H1 (cell line): ENCODE results near the gene THBD.

ENCODE experiments used
- ATF2 ChIP-seq: IDR thresholded peaks from 2 replicates; pipeline ENCODE4 v1.6.1; 2012; ENCODE audit warnings: low read length, inconsistent platforms
- ATF3 ChIP-seq: IDR thresholded peaks from 2 replicates; pipeline ENCODE4 v1.6.1; 2011; ENCODE audit warnings: low read depth, mild to moderate bottlenecking, low read length; ENCODE audit not compliant: insufficient read depth
- CEBPB ChIP-seq: IDR thresholded peaks from 2 replicates; pipeline ENCODE4 v1.6.1; 2012; ENCODE audit warnings: low read depth, low read length
- CREB1 ChIP-seq: IDR thresholded peaks from 2 replicates; pipeline ENCODE4 v1.6.1; 2012; ENCODE audit warnings: inconsistent platforms
- CTCF ChIP-seq, 3 experiments: IDR thresholded peaks; 1 replicate in 2 of 3; 2 replicates in 1 of 3; pipeline versions ENCODE4 v1.5.1 to v1.6.1; 2011; ENCODE audit warnings: low read length in 3 of 3, mild to moderate bottlenecking in 3 of 3, inconsistent platforms in 2 of 3, low read depth in 1 of 3, moderate library complexity in 1 of 3; ENCODE audit not compliant: insufficient read depth in 1 of 3; ENCODE audit errors: control extremely low read depth in 1 of 3
- EGR1 ChIP-seq: IDR thresholded peaks from 2 replicates; pipeline ENCODE4 v1.6.1; 2011; ENCODE audit warnings: low read depth, low read length, borderline replicate concordance
- EP300 ChIP-seq, 2 experiments: IDR thresholded peaks; 1 replicate in 1 of 2; 2 replicates in 1 of 2; pipeline ENCODE4 v1.6.1; 2011 to 2012; ENCODE audit warnings: low read depth in 2 of 2, low read length in 2 of 2, mild to moderate bottlenecking in 2 of 2, borderline replicate concordance in 1 of 2, inconsistent platforms in 1 of 2, moderate library complexity in 1 of 2
- EZH2 ChIP-seq: fragments of 200-600 bp; sonication (generic); IDR thresholded peaks from 2 replicates; pipeline ENCODE4 v1.7.1; 2012; ENCODE audit warnings: low read depth, mild to moderate bottlenecking, moderate library complexity, low read length, inconsistent platforms; ENCODE audit not compliant: severe bottlenecking
- GABPA ChIP-seq: IDR thresholded peaks from 2 replicates; pipeline ENCODE4 v1.6.1; 2011; ENCODE audit warnings: mild to moderate bottlenecking, low read length, moderate library complexity, borderline replicate concordance; ENCODE audit not compliant: insufficient read depth
- KDM5A ChIP-seq: fragments of 200-600 bp; IDR thresholded peaks from 2 replicates; pipeline ENCODE4 v1.7.1; 2012; ENCODE audit warnings: mild to moderate bottlenecking, low read length, inconsistent platforms, mixed read lengths
- MAX ChIP-seq: IDR thresholded peaks from 2 replicates; pipeline ENCODE4 v1.6.1; 2012; ENCODE audit warnings: inconsistent platforms
- POLR2AphosphoS5 ChIP-seq: IDR thresholded peaks from 2 replicates; pipeline ENCODE4 v1.6.1; 2011; ENCODE audit warnings: low read depth, low read length
- RFX5 ChIP-seq: IDR thresholded peaks from 2 replicates; pipeline ENCODE4 v1.6.1; 2011; ENCODE audit warnings: low read depth, low read length, improper control_type of control experiment, borderline replicate concordance
- YY1 ChIP-seq: IDR thresholded peaks from 2 replicates; pipeline ENCODE4 v1.6.1; 2011; ENCODE audit warnings: low read depth, mild to moderate bottlenecking, low read length

- TF ChIP-seq CTCF (IDR thresholded peaks at IDR 0.05; ENCODE audit: control extremely low read depth in 1 of 3, insufficient read depth in 1 of 3, low read depth in 1 of 3, low read length in 3 of 3) (no peak), ATF3 (no peak), CREB1 (no peak), GABPA (no peak), RFX5 (no peak), POLR2AphosphoS5 (no peak), EZH2 (no peak), CEBPB (no peak), EP300 (IDR thresholded peaks at IDR 0.05; ENCODE audit: borderline replicate concordance in 1 of 2, low read depth in 2 of 2, low read length in 2 of 2) (no peak), EGR1 (no peak), MAX (no peak), ATF2 (no peak), KDM5A (no peak), YY1 (no peak)
Observed at GRCh38 chr20:23036371-23036770, 13.1 kb downstream of the THBD start.
